GM12891 (cell line): ENCODE results near the gene MFSD8. TPM values are rescaled to one million over a fixed set of nuclear protein-coding genes. Genes with fewer than 3 reads are reported as not detected.
"Not testable (repeated sequence)": the region's sequence is repeated elsewhere in the genome, so short reads cannot be mapped to it uniquely, and the experiment has no call there.

Source experiments
- DNase-seq: peaks from one replicate; pipeline ENCODE4 v3.0.0; 2011; ENCODE audit warnings: low spot score; ENCODE audit not compliant: insufficient read length
- FAIRE-seq: peaks from 2 replicates; lab custom pipeline; 2011; peaks lifted over from hg19 to GRCh38; lab: Jason Lieb, UNC
- PAX5 ChIP-seq: IDR thresholded peaks from 2 replicates; pipeline ENCODE4 v1.6.1; 2011; ENCODE audit warnings: low read length, moderate library complexity, mild to moderate bottlenecking; ENCODE audit not compliant: insufficient read depth, severe bottlenecking
- POLR2A ChIP-seq: IDR thresholded peaks from 2 replicates; pipeline ENCODE4 v1.6.1; 2011; ENCODE audit warnings: low read depth, low read length, control low read depth
- POLR2AphosphoS5 ChIP-seq: IDR thresholded peaks from 2 replicates; pipeline ENCODE4 v1.6.1; 2011; ENCODE audit warnings: low read depth, low read length, control low read depth
- POU2F2 ChIP-seq: IDR thresholded peaks from 2 replicates; pipeline ENCODE4 v1.6.1; 2011; ENCODE audit warnings: low read depth, mild to moderate bottlenecking, control low read depth, low read length, moderate library complexity
- SPI1 ChIP-seq: IDR thresholded peaks from 2 replicates; pipeline ENCODE4 v1.6.1; 2011; ENCODE audit warnings: low read depth, low read length, control low read depth
- TAF1 ChIP-seq: IDR thresholded peaks from 2 replicates; pipeline ENCODE4 v1.6.1; 2011; ENCODE audit warnings: low read depth, low read length, control low read depth
- polyA plus RNA-seq: library from polyadenylated mRNA; unstranded; fragments of >200 nt; gene quantifications from one replicate; pipeline ENCODE4 v1.2.1, GENCODE V29; 2012; ENCODE audit warnings: low read depth, missing spikeins, inconsistent platforms; ENCODE audit not compliant: missing spikeins

Gene MFSD8
- 6.1 TPM for polyA plus RNA-seq

GRCh38 chr4:127965062-127965802, at the start of gene MFSD8, which contains the start of gene ABHD18:
TSS of gene MFSD8 (minus strand) at chr4:127965173. CDS start at chr4:127965133, 40 bp downstream.
TSS of gene ABHD18 (plus strand) at chr4:127965406. CDS start at chr4:127982956, 17,550 bp downstream.
- peak; percentile 87 for DNase-seq
- peak; percentile 100 for FAIRE-seq

GRCh38 chr4:128009428-128009827, 44.5 kb upstream of the MFSD8 start:
- TF ChIP-seq TAF1 (no peak), SPI1 (peak; percentile 40)
- FAIRE-seq (no peak), DNase-seq (no peak)

More at GRCh38 chr4:127965062-127965802, at the start of gene MFSD8, which contains the start of gene ABHD18:
- TF ChIP-seq SPI1 (no peak), POLR2AphosphoS5 (peak; percentile 81), TAF1 (peak; percentile 85), PAX5 (no peak), POLR2A (peak; percentile 89), POU2F2 (peak; percentile 64; the same call in 1 of the 2 replicates)

GRCh38 chr4:128006592-128006991, 41.6 kb upstream of the MFSD8 start:
- DNase-seq (no peak), FAIRE-seq (no peak)
- TF ChIP-seq PAX5 (no peak), POLR2AphosphoS5 (no peak)

GRCh38 chr4:127997534-127998388, 32.8 kb upstream of the MFSD8 start:
- DNase-seq (peak; percentile 19), FAIRE-seq (peak; percentile 91)
- TF ChIP-seq TAF1 (no peak), SPI1 (peak; percentile 88), POLR2A (no peak), PAX5 (no peak), POU2F2 (no peak), POLR2AphosphoS5 (no peak)

GRCh38 chr4:127996521-127996920, 31.5 kb upstream of the MFSD8 start:
- not testable (repeated sequence) for FAIRE-seq, DNase-seq

- no peak for TF ChIP-seq TAF1
- TF ChIP-seq POLR2AphosphoS5: no peak
- TF ChIP-seq POLR2A: no peak
- TF ChIP-seq PAX5: no peak
- no peak for TF ChIP-seq POU2F2
- TF ChIP-seq SPI1: no peak
- FAIRE-seq: no peak
- no peak for DNase-seq
Measured at GRCh38 chr4:127995776-127996175, 30.8 kb upstream of the MFSD8 start.

GRCh38 chr4:127993151-127993550, 28.2 kb upstream of the MFSD8 start:
- FAIRE-seq: no peak

GRCh38 chr4:127988638-127989037, 23.7 kb upstream of the MFSD8 start:
- TF ChIP-seq SPI1: no peak
- no peak for TF ChIP-seq POLR2A
- TF ChIP-seq POU2F2: no peak
- no peak for TF ChIP-seq PAX5
- no peak for TF ChIP-seq POLR2AphosphoS5
- TF ChIP-seq TAF1: no peak
- DNase-seq (no peak), FAIRE-seq (no peak)

More at GRCh38 chr4:127993151-127993550, 28.2 kb upstream of the MFSD8 start:
- no peak for TF ChIP-seq PAX5
- no peak for TF ChIP-seq POLR2AphosphoS5
- TF ChIP-seq SPI1: no peak
- TF ChIP-seq POU2F2: no peak
- no peak for TF ChIP-seq TAF1
- no peak for TF ChIP-seq POLR2A
- no peak for DNase-seq

- no peak for TF ChIP-seq POLR2A
- no peak for TF ChIP-seq PAX5
- TF ChIP-seq POLR2AphosphoS5: no peak
- no peak for TF ChIP-seq SPI1
- TF ChIP-seq POU2F2: no peak
- no peak for TF ChIP-seq TAF1
- FAIRE-seq (no peak), DNase-seq (no peak)
Measured at GRCh38 chr4:127985989-127986388, 21.0 kb upstream of the MFSD8 start.
